Left hindlimb (tissue), 1 donor: ENCODE results near the gene OLFML2B.
A peak's percentile ranks its signal among the peaks of the same experiment; 100 is the strongest.
"Not testable (repeated sequence)": the region's sequence is repeated elsewhere in the genome, so short reads cannot be mapped to it uniquely, and the experiment has no call there.

ENCODE experiments used
- DNase-seq: peaks from one replicate; pipeline ENCODE4 v3.0.0-alpha.2; 2018

Gene OLFML2B

DNA sequence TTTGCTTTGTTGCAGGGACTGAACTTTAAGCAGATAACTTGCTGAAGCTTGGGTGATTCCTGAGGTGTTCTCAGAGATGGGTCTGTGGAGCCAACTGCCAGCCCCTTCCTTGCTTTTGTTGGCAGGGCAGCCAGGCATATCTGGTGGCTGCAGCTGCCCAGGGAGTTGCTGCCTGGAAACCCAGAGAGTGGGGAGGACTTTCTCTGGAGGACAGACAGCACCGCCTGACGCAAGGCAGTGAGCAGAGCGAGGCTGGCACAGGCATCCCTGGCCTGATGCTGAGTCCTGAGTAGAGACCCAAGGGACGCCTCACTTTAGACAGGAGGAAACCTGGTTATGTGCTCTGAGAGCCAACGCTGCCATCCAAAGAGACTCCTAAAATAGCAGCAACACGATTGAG lies 9.8 kb upstream of the OLFML2B start:
- peak; percentile 56 for DNase-seq

DNA sequence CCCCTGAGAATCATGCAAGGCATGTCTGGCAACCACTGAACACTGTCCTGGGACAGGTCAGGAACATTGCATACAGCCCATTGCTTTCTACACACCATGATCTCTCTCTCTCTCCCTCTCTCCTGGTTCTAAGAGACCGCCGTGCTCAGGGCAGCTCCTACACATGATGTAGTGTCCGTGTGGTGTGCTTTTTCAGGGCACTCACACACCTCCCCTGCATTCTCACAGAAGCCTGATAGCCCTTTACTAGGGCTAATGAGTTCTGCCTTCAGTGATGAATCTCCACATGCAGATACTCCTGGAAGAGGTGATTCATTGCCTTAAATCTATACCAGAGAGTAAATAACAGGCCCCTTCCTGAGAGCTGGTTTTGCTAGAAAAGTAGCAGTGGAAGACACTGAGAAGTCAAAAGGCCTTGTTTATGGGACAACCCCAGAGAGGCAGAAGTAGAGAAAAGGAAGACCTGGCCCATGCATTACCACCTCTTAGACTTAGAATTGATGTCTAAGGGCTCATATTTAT lies 7.2 kb upstream of the OLFML2B start:
- no peak for DNase-seq

DNA sequence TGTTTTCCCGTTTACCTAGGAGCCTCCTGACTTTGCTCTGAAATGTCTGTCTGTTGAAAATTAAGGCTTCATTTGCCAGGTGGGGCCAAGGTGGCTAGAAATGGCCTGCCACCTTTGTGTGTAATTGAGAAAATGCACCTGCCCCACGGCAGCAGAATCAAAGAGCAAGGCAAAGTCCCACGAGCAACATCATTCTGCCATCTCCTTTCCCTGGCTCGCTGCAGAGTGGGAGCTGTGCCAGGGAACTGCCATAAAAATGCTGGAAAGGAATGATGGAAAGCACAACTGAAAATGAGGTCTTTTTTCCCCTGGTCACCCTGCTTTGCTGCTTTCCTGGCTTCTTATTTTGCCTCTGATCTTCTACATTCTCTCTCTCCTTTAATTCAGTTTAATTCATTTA lies 5.5 kb upstream of the OLFML2B start:
- DNase-seq: peak; percentile 66

DNA sequence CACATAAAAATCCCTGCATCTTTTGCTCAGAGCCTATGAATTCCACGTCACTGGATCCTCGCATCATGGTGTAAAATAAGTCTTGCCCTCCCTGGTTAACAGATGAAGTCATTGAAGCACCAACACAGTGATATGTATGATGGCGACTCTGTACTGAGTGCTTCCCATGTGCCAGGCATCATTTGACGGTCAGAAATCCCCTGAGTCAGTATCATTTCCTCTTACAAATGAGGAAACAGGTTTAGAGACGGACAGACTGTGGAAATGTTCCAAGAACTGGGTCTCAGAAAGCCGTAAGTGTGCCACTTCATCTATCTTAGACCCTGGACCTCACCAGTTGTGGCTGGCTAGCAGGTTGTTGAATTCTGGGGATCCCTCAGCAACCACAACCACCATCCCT lies 5.1 kb upstream of the OLFML2B start:
- DNase-seq: no peak

DNA sequence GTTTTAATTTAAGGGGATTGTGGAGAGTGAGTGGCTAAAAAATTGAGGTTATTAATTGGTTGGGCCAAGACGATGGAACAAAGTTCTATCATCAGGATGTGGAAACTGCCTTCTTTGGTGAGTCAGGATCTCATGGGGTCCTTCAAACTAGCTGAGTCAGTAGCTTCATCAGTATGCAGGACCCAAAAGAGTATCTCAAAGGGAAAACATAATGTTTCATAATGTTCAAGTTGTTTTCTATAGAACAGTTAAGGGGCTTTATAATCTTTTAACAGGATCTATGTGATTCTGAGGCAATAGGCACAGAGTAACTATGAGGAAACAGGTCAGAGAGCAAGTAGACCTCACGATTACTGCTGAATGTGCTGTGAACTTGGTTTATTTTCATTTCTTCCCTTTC lies 3.2 kb upstream of the OLFML2B start:
- no peak for DNase-seq

DNA sequence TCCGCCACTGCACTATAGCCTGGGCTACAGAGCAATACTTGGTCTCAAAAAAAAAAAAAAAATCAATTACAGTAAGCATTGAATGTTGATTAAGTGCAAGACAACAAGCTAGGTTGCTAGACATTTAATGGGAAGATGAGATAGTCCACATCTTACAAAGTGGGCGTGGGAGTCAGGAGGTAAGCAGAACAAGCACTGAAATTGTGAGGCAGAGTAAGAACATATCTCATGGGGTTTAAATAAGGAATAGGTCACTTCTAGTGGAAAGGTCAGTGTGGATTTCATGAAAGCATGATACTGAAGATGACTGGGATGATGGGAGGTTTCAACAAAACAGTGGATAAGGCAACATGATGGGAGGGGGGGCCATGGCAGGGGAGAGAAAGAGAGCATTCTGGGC lies 1.9 kb upstream of the OLFML2B start:
- DNase-seq: no peak

DNA sequence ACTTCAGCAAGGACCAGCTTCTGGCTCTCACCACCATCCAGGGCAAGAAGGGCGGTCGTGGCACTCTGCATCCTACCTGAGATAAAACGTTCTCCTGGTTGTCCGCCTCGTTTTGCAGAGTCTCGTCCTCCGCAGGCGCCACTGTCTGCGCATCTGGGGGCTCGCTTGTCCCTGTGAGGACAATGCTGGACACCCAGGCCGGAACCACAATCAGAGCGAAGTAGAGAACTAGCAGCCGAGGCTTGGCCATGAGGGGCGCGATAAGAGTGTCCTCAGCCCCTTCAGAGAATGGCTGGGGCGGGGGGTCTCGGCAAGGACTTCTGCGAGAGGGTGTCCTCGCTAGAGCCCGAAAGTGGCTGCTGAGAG lies 505 bp downstream of the OLFML2B start:
- no peak for DNase-seq

DNA sequence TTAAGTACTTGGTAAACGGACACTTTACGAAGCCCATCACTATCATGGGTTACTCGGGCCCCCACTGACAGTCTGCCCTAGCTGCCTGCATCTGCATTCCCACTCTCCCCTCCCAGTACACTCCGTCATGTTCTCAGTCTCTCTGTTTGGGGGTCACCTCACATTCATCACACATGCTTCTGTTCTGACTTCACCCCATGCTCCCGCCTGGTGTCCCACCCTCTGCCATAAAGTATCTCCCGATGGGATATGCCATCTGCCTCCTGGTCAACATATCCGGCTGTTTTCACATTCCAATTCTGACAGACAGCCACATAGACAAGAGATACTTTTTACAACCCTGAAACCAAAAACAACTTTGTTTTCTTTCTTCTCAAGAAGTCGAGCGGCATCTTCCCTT lies 1.0 kb downstream of the OLFML2B start:
- DNase-seq: no peak

DNA sequence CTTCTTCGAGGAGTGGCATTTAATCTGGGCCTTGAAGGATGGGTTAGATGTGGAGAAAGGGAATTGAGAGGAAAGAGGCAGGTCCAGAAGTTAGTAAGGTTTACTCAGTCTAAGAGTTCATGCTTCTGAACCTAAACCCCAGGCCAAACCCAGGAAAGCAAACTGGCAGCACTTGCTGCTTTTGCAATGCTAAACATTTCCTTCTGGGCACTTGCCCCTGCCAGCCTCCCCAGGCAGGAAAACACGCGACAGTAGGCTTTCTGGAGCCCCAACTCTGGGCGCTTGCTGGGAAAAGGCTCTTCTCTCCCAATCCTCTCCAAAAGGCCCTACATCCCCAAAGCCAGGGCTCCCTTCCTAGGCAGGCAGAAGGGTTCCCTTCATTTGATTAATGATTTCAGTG lies 2.5 kb downstream of the OLFML2B start:
- DNase-seq: no peak

DNA sequence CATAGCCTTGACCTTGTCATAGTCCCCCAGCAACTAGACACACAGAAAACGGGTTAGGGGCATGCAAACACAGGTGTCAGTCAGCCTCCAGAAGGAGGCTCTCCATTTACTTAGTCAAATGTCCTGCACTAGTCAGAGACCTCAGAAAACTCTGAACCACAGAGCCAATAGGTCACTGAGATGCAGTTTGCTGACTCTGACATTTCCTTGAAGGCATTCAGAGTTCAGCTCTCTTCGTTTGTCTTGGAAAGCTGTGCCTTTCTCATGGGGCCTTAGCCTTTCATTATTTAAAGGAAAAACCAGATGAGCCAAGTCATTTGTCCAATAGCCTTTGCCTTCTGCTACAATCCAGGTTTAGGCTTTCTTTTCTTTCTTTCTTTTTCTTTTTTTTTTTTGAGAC lies 3.5 kb downstream of the OLFML2B start:
- DNase-seq: no peak

DNA sequence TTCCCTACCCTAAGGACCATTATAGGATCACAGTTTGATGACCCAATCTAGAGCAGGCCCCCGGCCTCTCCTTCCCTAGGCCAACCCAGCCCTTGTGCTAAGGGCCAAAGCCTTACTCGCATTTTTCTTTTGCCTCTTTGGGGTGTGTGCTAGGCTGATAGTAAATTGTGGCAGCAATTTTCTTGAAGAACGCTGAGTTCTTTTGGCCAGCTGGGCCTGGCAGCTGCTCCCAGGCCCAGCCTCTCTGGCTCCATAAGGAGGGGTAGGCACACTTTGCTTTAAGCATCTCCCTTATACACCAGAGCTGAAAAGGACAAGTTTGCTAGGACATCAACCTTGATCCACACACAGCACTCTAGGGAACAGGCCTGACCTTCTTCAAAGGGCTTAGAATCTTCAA lies 4.2 kb downstream of the OLFML2B start:
- DNase-seq: no peak

DNA sequence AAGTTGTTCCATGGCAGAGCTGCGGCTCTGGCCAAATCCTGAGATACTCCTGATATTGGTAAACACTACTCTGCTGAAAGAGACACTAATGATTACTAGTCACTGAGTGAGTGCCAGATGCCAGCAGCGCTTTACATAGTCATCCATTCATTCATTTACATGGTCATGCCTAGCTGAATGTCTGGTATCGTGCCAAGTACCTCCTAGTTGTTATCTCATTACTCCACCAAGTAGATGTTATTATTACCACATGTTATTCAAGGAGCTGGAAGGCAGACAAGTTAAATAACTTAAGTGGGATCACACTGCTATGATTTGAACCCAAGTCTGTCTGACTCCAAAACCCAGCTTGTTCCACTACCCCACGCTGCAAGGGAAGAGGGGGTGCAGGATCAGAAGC lies 4.7 kb downstream of the OLFML2B start:
- DNase-seq: no peak

DNA sequence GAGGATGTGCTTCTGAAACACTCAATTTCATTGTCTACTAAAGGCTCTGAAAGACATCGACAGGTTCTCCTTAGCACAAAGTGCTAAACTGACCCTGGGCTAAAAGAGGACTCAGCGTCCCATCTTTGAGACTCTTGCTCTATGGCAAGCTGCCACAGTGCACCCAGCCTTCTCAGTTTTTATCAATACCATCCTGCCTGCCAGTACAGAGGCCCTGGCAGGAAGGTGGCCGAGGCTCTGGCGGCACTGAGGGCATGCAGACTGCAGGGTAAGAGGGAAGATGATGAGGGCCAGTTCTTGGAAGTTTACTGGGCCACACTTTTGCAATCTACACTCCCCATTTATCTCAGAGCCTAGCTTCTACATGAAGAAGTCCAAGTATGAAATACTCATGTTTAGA lies 5.3 kb downstream of the OLFML2B start:
- no peak for DNase-seq

DNA sequence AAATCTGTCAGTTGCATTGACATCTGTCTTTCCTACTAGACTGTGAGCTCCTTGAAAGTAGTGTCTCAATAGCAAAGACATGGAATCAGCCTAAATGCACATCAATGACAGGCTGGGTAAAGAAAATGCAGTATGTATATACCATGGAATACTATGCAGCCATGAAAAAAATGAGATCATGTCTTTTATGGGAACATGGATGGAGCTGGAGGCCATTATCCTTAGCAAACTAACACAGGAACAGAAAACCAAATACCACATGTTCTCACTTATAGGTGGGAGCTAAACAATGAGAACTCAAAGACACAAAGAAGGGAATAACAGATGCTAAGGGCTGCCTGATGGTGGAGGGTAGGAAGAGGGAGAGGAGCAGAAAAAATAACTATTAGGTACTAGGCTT lies 5.9 kb downstream of the OLFML2B start:
- not testable (repeated sequence) for DNase-seq

DNA sequence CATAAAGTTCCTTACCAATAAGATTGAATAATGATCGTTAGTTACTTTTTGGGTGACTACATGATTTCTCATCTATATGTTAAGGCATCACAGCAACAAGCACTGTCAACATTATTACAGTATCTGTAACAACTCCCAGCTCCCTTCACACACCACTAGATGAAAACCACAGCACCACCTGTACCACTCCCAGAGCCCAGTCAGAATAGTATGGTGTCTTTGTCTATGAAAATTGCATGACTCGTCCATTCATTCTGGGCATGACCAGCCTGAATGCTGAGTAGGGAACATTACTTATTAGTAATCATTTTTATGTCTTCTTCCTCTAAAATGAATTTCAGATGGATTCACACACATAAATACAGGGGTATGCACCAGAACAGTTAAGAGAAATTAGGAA lies 7.0 kb downstream of the OLFML2B start:
- no peak for DNase-seq

DNA sequence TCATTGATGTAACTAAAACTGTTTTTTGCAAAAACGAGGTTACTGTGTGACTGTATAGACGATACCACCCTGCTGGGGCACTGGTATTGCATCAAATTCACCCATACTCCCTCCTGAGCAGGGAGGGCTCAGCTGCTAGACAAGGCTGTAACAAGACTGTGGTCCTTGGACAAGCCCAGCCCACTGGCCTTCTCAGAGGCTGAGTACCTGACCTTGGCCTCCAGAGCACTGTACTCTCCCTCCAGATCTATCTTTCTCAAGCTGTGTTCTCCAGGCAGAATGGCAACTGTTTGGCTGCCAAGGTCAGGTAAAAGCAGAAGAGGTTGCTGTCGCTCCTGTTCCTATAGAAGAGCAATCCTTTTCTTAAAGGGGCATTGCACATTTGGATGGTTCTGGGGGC lies 8.5 kb downstream of the OLFML2B start:
- DNase-seq: no peak

DNA sequence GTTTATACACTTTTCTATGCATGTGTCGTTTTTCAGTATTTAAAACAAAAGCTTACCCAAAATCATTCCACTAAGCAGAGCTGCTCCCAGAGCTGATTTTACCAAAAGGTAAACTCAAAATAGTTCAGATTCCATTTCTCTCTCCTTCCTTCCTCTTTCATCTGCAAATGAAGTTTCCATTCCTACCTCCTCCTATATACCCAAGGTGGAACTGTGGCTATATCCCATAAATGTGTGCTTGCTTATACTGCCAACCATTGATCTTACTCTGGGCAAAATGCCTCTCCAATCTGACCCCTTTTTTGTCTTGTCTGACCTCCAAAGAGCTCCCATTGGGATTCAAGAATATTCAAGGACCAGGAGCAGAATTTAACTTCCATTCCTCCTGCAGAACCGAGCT lies 9.5 kb downstream of the OLFML2B start:
- DNase-seq: no peak

DNA sequence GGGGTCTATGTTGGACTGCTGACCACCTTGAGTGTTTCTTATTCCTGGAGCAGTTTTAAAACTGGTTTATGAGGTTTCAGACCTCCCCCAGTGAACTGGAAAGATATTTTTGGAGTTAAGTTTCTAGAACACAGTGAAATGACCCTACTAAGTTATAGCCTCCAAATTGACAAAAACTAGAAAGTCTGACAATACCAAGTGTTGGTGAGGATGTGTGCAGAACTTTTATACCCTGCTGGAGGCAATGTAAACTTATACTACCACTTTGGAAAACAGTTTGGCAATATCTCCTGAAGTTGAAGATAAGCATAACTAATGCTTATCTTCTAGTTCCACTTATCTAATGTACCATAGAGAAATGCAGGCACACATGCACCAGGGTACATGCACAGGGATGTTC lies 10.4 kb downstream of the OLFML2B start:
- no peak for DNase-seq

DNA sequence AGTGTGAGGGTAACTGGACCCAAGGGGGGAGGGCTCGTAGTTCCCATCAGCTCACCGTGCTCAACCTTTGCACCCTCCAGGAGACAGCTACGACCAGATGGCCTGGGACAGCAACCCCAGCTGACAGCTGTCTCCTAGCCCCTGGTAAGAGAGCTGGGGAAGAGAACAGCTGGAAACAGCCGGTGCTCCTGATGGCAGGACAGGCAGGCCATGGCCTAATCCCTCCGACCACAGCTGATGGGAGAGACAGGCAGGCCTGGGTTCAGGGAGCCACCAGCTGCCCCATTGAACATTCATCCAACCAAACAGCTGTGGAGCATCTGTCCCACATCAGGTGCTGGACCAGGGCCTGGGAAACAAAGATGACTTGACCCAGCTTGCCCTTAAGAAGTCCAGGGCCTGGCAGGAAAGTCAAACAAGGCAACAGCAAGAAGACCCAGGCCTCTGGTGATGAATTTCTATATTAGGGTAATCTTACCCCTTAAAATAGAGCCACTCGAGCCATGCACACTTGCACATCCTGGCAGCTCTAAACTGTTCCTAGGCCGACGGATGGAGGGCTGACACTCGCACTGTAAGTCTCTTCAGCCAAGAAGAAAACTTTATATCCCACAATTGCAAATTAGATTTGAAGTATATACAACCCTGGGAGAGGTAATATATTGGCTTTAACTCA lies 12.2 kb downstream of the OLFML2B start:
- peak; percentile 80 for DNase-seq

DNA sequence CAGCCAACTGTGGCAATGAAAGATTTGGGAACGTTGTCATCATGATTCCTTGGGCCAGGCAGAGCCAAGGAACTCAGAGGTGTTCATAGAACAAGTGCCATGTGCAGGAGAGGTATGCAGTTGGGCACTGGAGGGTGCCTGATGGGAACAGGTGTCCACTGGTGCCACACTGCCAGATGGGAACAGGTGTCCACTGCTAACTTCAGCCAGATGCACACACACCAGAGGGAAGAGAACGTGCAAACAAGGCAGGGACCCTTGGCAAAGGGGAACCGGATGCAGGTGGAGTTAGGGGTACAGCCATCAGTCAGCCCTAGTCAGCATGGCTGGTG lies 13.5 kb downstream of the OLFML2B start:
- no peak for DNase-seq

DNA sequence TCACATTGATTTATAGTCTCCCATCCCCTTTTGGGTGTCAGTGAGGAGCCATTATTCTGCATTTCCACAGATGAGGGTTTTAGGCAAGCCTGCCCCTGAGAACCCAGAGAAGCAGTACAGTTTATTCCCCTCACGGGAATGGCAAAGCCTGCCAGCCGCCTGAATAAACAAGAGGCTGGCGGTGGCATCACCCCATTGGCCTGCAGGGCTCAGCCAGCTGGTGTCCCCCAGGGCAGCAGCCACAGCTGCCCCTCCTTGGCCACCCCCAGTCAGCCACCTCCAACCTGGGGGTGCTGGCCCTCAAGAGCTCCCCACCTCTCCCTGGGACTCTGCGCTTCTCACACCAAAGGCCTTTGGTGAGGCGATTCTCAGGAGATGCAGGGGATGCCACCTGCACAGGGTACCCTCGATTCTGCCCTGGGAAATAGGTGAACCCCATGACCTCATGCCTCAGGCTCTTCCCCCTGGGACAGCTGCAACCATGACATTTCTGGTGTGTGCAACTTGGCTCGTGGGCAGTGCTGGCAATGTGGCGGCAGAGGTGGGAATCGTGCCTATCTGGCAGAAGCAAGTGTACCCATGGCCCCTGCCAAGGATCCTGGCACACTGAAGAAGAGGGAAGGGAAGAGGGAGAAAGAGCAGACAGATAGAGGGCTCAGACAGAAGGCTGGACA lies 14.0 kb downstream of the OLFML2B start:
- DNase-seq: no peak

DNA sequence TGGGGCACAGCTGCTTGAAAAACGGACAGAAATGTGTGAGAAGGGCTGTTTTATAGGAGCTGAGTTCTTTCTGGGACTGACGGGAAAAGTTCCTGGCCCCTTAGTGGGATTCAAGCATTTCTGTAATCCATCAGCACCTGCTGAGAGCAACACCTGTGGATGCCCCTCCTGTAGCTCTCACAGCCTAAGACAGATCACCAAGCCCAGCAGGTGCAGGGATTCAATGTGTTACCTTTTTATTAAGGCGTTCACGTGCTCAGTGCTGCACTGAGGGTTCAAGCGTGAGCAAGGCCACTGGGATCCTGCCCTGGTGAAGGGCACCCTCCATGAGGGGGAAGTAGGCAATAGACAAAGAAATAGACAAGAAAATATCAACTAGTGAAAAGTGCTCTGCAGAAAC lies 14.9 kb downstream of the OLFML2B start:
- no peak for DNase-seq

DNA sequence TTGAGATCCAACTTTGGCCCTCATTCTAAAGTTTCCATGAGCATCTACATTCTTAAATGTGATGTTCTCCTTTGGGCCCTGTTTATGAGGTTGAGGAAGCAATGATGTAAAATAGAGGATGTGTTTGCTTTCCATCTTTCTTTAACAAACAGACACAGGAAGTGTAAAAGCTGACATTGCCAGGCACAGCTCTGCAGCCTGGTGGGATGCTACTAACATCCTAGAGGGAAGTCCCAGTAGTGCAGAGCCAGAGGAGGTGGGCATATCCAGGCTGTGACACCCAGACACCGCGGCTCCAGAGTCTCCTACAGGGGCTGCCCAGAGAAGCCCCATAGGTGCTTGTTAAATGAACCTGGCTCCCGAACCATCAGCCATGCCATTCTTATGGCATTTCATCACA lies 16.2 kb downstream of the OLFML2B start:
- DNase-seq: no peak

DNA sequence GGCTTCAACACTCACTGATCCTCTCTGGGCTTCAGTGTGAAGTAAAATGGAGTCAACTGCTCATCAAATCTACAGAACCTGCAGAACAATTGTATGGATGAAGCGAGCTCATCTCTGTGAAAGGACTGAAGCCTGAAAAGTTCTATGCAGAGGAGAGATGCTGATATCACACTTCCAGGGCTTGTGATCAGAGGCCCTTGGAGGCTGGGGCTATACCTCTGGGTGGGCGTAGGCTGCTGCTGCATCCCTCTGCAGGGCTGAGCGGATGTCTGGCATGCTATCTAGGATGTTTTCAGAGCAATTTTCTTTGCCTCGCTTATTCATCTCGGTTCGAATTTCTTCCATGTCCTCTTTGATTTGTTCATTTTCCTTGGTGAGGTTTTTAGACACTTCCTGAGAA lies 17.6 kb downstream of the OLFML2B start:
- DNase-seq: no peak

DNA sequence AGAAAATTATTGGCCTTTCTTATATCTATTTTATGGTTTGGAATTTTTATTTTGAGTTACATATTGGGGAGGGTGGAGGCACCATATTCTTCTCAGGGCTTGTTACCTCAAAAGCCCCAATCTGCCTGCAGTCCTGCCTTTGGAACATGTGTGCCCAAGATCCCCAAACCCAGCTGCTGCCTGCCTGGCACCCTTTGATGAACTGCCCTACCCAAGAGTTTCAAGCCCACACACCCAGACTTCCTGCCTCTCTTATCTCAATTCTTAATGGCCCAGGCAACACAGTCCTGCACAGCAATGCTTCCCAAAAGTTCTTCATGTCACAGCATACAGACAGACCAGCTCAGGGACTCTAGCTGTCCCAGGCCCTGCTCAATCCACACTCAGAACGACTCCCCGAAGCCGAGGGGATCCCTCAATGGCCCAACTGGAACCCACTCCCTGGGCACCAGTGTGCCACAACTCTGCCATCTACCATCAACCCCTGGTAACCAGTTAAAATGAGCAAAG lies 19.2 kb downstream of the OLFML2B start:
- no peak for DNase-seq
